Activated B cell treated with CpG ODN at 0.5 μM for 24 hours (primary cell): ENCODE results near the gene LRTM1. TPM values are rescaled to one million over a fixed set of nuclear protein-coding genes. Genes with fewer than 3 reads are reported as not detected.

ENCODE experiments used
- ATAC-seq: fragments of 200-7000 bp; cut with Tn5 transposase; one replicate; pipeline ENCODE4 v1.10.0; 2021; ENCODE audit warnings: low read depth, mild to moderate bottlenecking, moderate library complexity
- CTCF ChIA-PET: fragments of 350-600 bp; sonication (Branson Sonifier 250); formaldehyde crosslinking; loops from one replicate; lab custom pipeline; 2021; ENCODE audit warnings: antibody characterized with exemption; lab: Charles Lee
- POLR2A ChIA-PET: fragments of 350-600 bp; sonication (Branson Sonifier 250); formaldehyde crosslinking; loops from one replicate; lab custom pipeline; 2021; ENCODE audit warnings: antibody characterized with exemption; lab: Charles Lee
- DNase-seq: peaks from one replicate; pipeline ENCODE4 v3.0.0; 2022
- H3K27ac Mint-ChIP-seq: one replicate; pipeline ENCODE4 v1.8.0; 2020; ENCODE audit warnings: mixed read lengths
- H3K27me3 Mint-ChIP-seq: one replicate; pipeline ENCODE4 v1.8.0; 2021; ENCODE audit warnings: mixed read lengths
- H3K36me3 Mint-ChIP-seq: one replicate; pipeline ENCODE4 v1.8.0; 2021; ENCODE audit warnings: low read depth, mixed read lengths
- H3K4me1 Mint-ChIP-seq: one replicate; pipeline ENCODE4 v1.8.0; 2021; ENCODE audit warnings: mixed read lengths
- H3K4me3 Mint-ChIP-seq: one replicate; pipeline ENCODE4 v1.8.0; 2020; ENCODE audit warnings: mild to moderate bottlenecking, mixed read lengths
- H3K9me3 Mint-ChIP-seq: one replicate; pipeline ENCODE4 v1.8.0; 2020; ENCODE audit warnings: mixed read lengths
- intact Hi-C: fragments of 100-400 bp; cut with micrococcal nuclease; formaldehyde crosslinking; loops from one replicate; pipeline ENCODE4 v1.15.1; 2024
- total RNA-seq: library from RNA; stranded (reverse); gene quantifications from 2 replicates; pipeline ENCODE4 v1.2.3, GENCODE V29; 2022
- TF ChIP-seq, protein P1 (sequence below): fragments of 200-600 bp; IDR thresholded peaks from one replicate; pipeline ENCODE4 v1.8.0; 2022; ENCODE audit warnings: antibody characterized with exemption, mild to moderate bottlenecking

LRTM1 gene
- total RNA-seq, 1 donor from 2014 or later: not detected

DNA sequence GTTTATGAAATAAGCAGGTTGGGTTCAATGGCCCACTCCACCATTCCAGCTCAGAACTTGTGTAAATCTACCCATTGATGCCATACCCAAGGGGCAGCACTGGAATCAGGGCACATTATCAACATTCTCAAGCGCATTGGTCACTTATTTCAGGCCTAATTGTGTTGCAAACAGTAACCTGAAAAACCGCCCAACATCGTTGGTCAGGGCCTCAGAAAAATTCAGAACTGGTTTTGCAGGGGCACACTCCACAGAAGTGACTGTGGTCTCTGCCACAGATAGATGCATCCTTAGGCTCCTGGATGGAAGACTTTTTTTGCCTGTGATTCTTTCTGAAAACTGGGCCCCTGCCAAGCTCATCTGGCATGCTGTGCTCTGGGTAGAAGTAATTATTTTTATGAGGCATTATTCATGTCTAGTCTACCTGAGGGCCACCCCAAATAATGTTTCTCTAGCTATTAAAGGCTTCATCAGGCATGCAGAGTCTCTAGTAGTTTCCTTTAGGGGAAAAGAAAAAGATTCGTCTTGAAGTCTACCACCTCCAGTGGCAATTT lies 21.7 kb upstream of the LRTM1 start:
- CTCF ChIA-PET: no interaction called here

GRCh38 chr3:54941690-54942362 lies 14.0 kb upstream of the LRTM1 start:
- CTCF ChIA-PET: no interaction called here
- Mint-ChIP-seq H3K9me3 (no peaks in the 10 kb centered on the region), H3K4me1 (no peaks in the 10 kb centered on the region), H3K27me3 (no peaks in the 10 kb centered on the region), H3K27ac (no peak overlapping the region), H3K4me3 (no peak overlapping the region), H3K36me3 (no peaks in the 10 kb centered on the region)
- intact Hi-C loops: no loop called here
- DNase-seq (no peak), ATAC-seq (no peak)
- POLR2A ChIA-PET: no interaction called here
- TF ChIP-seq, protein P1, sequence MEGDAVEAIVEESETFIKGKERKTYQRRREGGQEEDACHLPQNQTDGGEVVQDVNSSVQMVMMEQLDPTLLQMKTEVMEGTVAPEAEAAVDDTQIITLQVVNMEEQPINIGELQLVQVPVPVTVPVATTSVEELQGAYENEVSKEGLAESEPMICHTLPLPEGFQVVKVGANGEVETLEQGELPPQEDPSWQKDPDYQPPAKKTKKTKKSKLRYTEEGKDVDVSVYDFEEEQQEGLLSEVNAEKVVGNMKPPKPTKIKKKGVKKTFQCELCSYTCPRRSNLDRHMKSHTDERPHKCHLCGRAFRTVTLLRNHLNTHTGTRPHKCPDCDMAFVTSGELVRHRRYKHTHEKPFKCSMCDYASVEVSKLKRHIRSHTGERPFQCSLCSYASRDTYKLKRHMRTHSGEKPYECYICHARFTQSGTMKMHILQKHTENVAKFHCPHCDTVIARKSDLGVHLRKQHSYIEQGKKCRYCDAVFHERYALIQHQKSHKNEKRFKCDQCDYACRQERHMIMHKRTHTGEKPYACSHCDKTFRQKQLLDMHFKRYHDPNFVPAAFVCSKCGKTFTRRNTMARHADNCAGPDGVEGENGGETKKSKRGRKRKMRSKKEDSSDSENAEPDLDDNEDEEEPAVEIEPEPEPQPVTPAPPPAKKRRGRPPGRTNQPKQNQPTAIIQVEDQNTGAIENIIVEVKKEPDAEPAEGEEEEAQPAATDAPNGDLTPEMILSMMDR: no peak

More for the DNA sequence above, 21.7 kb upstream of the LRTM1 start:
- intact Hi-C loops: no loop called here
- ATAC-seq (no peak), DNase-seq (no peak)
- TF ChIP-seq, protein P1: no peak
- no peaks in the 10 kb centered on the region for H3K36me3 Mint-ChIP-seq
- no peak overlapping the region for H3K4me3 Mint-ChIP-seq
- no peak overlapping the region for H3K27ac Mint-ChIP-seq
- no peaks in the 10 kb centered on the region for H3K4me1 Mint-ChIP-seq
- POLR2A ChIA-PET: no interaction called here
- H3K27me3 Mint-ChIP-seq: no peaks in the 10 kb centered on the region
- no peaks in the 10 kb centered on the region for H3K9me3 Mint-ChIP-seq

GRCh38 chr3:54940971-54941370 lies 13.1 kb upstream of the LRTM1 start:
- H3K36me3 Mint-ChIP-seq: no peaks in the 10 kb centered on the region
- ChIA-PET CTCF (no interaction called here), POLR2A (no interaction called here)
- intact Hi-C loops: no loop called here
- H3K27ac Mint-ChIP-seq: no peak overlapping the region
- no peaks in the 10 kb centered on the region for H3K27me3 Mint-ChIP-seq
- DNase-seq: no peak
- TF ChIP-seq, protein P1: no peak
- no peaks in the 10 kb centered on the region for H3K4me1 Mint-ChIP-seq
- ATAC-seq: no peak
- H3K9me3 Mint-ChIP-seq: no peaks in the 10 kb centered on the region
- no peak overlapping the region for H3K4me3 Mint-ChIP-seq

- TF ChIP-seq, protein P1: no peak
- Mint-ChIP-seq H3K27me3 (no peaks in the 10 kb centered on the region), H3K4me3 (no peak overlapping the region), H3K9me3 (no peaks in the 10 kb centered on the region), H3K27ac (no peak overlapping the region), H3K4me1 (no peaks in the 10 kb centered on the region), H3K36me3 (no peaks in the 10 kb centered on the region)
- intact Hi-C loops: no loop called here
- ATAC-seq (no peak), DNase-seq (no peak)
- ChIA-PET POLR2A (no interaction called here), CTCF (no interaction called here)
Observed at GRCh38 chr3:54939557-54940300, 11.9 kb upstream of the LRTM1 start.

- no peaks in the 10 kb centered on the region for H3K9me3 Mint-ChIP-seq
Observed at GRCh38 chr3:54936561-54936960, 8.7 kb upstream of the LRTM1 start.

More at GRCh38 chr3:54936561-54936960, 8.7 kb upstream of the LRTM1 start:
- ChIA-PET POLR2A (no interaction called here), CTCF (no interaction called here)
- H3K27ac Mint-ChIP-seq: no peak overlapping the region
- TF ChIP-seq, protein P1: no peak
- intact Hi-C loops: no loop called here
- no peak overlapping the region for H3K4me3 Mint-ChIP-seq
- no peak for DNase-seq
- H3K27me3 Mint-ChIP-seq: no peaks in the 10 kb centered on the region
- H3K4me1 Mint-ChIP-seq: no peaks in the 10 kb centered on the region
- no peaks in the 10 kb centered on the region for H3K36me3 Mint-ChIP-seq
- ATAC-seq: no peak
